CD4-positive, alpha-beta memory T cell (primary cell): Measurements from ENCODE around the gene C13orf42. TPM values are rescaled to one million over a fixed set of nuclear protein-coding genes. Genes with fewer than 3 reads are reported as not detected.

Experiments used
- CTCF ChIA-PET: fragments of 350-600 bp; sonication (Branson Sonifier 250); formaldehyde crosslinking; loops from one replicate; lab custom pipeline; 2021; ENCODE audit warnings: inconsistent platforms; ENCODE audit not compliant: partially characterized antibody; lab: Charles Lee
- POLR2A ChIA-PET: fragments of 350-600 bp; sonication (Branson Sonifier 250); formaldehyde crosslinking; loops from one replicate; lab custom pipeline; 2021; ENCODE audit not compliant: partially characterized antibody; lab: Charles Lee
- DNase-seq, 5 donors: peaks; one replicate each; pipeline versions ENCODE4 v3.0.0 to v3.0.0-alpha.2; 2020 to 2022; ENCODE audit warnings: mixed read lengths in 1 of 5
- H3K27ac ChIP-seq: one replicate; pipeline ENCODE4 v1.7.0; 2013; ENCODE audit warnings: low read depth, low read length
- H3K27me3 ChIP-seq: 2 replicates; pipeline ENCODE4 v1.7.0; 2013; ENCODE audit warnings: mild to moderate bottlenecking, low read length, moderate library complexity; ENCODE audit not compliant: insufficient read depth
- H3K36me3 ChIP-seq: 2 replicates; pipeline ENCODE4 v1.7.0; 2013; ENCODE audit warnings: mild to moderate bottlenecking, low read length, moderate library complexity; ENCODE audit not compliant: insufficient read depth
- H3K4me1 ChIP-seq: 2 replicates; pipeline ENCODE4 v1.7.0; 2013; ENCODE audit warnings: mild to moderate bottlenecking, low read length, moderate library complexity; ENCODE audit not compliant: insufficient read depth
- H3K4me3 ChIP-seq, 2 donors: one replicate each; pipeline ENCODE4 v1.7.0; 2013; ENCODE audit warnings: low read length in 2 of 2, mild to moderate bottlenecking in 1 of 2
- H3K9me3 ChIP-seq, 2 donors: one replicate each; pipeline ENCODE4 v1.7.0; 2013; ENCODE audit warnings: low read length in 2 of 2, control low read depth in 1 of 2; ENCODE audit not compliant: control insufficient read depth in 1 of 2
- H3K27ac Mint-ChIP-seq, 7 donors: one replicate each; pipeline ENCODE4 v1.8.0; 2020 to 2021; ENCODE audit warnings: mixed read lengths in 7 of 7, mild to moderate bottlenecking in 6 of 7, inconsistent platforms in 3 of 7, moderate library complexity in 3 of 7
- H3K27me3 Mint-ChIP-seq, 2 donors: one replicate each; pipeline ENCODE4 v1.8.0; 2020 to 2021; ENCODE audit warnings: mixed read lengths in 2 of 2
- H3K36me3 Mint-ChIP-seq, 2 donors: one replicate each; pipeline ENCODE4 v1.8.0; 2020 to 2021; ENCODE audit warnings: mixed read lengths in 2 of 2, inconsistent platforms in 1 of 2, mild to moderate bottlenecking in 1 of 2
- H3K4me1 Mint-ChIP-seq, 4 donors: one replicate each; pipeline ENCODE4 v1.8.0; 2020 to 2021; ENCODE audit warnings: mixed read lengths in 4 of 4, mild to moderate bottlenecking in 1 of 4
- H3K4me3 Mint-ChIP-seq, 8 donors: one replicate each; pipeline ENCODE4 v1.8.0; 2020 to 2021; ENCODE audit warnings: mixed read lengths in 8 of 8, mild to moderate bottlenecking in 7 of 8, moderate library complexity in 6 of 8, inconsistent platforms in 3 of 8
- H3K9me3 Mint-ChIP-seq, 8 donors: one replicate each; pipeline ENCODE4 v1.8.0; 2020 to 2021; ENCODE audit warnings: mixed read lengths in 8 of 8, mild to moderate bottlenecking in 5 of 8, inconsistent platforms in 3 of 8, moderate library complexity in 1 of 8
- intact Hi-C: fragments of 100-400 bp; cut with micrococcal nuclease; formaldehyde crosslinking; loops from one replicate; pipeline ENCODE4 v1.15.1; 2023
- polyA plus RNA-seq, 2 donors: library from polyadenylated mRNA; unstranded; fragments of 300-500 nt; fragmentation: Illumina TruSeq; gene quantifications; one replicate each; pipeline ENCODE4 v1.2.3, GENCODE V29; 2021
- total RNA-seq, 2 experiments: library from RNA; stranded (reverse); gene quantifications; one replicate each; pipeline ENCODE4 v1.2.3, GENCODE V29; 2021

The C13orf42 gene
- total RNA-seq (not detected), polyA plus RNA-seq (not detected)

DNA sequence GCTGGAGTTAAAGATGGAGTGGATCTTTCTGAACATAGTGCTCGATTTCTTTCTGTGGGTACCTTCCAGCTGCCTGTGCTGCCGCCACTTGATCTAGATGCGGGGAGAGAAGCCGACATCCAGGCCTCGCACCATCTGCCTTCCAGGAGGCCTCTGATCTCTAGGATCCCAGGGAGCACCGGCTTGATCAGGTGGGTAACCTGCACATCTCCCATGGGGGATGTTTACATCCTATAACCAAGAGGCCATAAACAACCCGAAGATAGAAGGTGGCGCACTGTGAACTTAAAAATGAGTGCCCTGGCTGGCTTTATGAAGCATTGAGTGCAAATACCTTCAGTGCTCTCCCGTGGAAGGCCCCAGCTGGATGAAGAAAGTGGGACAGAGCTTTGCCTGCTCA lies at the start of gene C13orf42:
TSS of gene C13orf42 (minus strand) at position 101 of the 400 bp plus-strand sequence. CDS start at position 36, 65 bp downstream.
- no peaks in the 10 kb centered on the region for H3K36me3 ChIP-seq
- Mint-ChIP-seq H3K27me3 (peaks cover 6 to 12% of the 10 kb centered on the region in 2 donors), H3K4me1 (no peaks in the 10 kb centered on the region), H3K9me3 (no peaks in the 10 kb centered on the region), H3K27ac (no peak within 1 kb of the TSS), H3K4me3 (no peak within 1 kb of the TSS), H3K36me3 (no peaks in the 10 kb centered on the region)
- DNase-seq = no peak
- CTCF ChIA-PET = interaction anchor here (0.6 to 3.9 kb wide), 2 partner anchors 10 to 14 kb away, joined by 3 to 13 read pairs; no protein-coding TSS in a partner anchor
- no peak within 1 kb of the TSS for H3K27ac ChIP-seq
- intact Hi-C loops = no loop called here
- POLR2A ChIA-PET = no interaction called here
- H3K27me3 ChIP-seq = no peaks in the 10 kb centered on the region
- no peaks in the 10 kb centered on the region for H3K9me3 ChIP-seq
- H3K4me3 ChIP-seq = no peak within 1 kb of the TSS
- no peaks in the 10 kb centered on the region for H3K4me1 ChIP-seq

DNA sequence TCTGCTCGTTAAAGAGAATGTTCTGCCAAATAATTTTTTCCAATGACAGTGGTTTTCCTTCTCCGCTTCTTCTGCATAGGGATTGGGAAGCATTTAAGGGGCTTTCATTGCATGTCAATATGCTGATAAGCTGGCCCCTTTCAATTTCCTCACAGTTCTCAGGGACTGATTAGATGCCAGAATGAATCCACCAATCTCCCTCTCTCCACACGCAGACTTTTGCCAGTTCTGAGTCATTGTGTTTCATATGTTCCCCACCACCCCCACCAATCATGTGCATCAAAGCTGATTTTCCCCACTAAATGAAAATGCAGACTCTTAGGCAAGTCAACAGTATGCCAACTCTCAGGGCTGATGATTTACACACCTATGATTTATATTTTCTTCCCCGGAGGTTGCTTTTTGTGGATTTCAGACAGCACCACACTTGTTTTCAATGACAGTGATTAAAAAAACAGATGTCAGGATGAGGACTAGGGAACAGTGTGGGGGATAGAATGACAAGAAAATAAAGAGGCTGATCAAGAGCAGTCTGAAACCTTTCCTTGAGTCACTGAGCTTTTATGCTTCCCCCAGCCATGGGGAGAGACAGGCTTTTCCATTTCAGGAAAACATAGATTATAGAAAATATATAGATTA lies 47.9 kb upstream of the C13orf42 start:
- Mint-ChIP-seq H3K4me1 (no peaks in the 10 kb centered on the region), H3K27me3 (peaks cover 9 to 13% of the 10 kb centered on the region in 2 donors), H3K36me3 (no peaks in the 10 kb centered on the region), H3K4me3 (no peak overlapping the region), H3K9me3 (no peaks in the 10 kb centered on the region), H3K27ac (no peak overlapping the region)
- intact Hi-C loops = no loop called here
- no peak overlapping the region for H3K27ac ChIP-seq
- no peaks in the 10 kb centered on the region for H3K9me3 ChIP-seq
- DNase-seq = no peak
- no peaks in the 10 kb centered on the region for H3K4me1 ChIP-seq
- ChIA-PET CTCF (no interaction called here), POLR2A (no interaction called here)
- no peaks in the 10 kb centered on the region for H3K27me3 ChIP-seq
- H3K4me3 ChIP-seq = no peak overlapping the region
- no peaks in the 10 kb centered on the region for H3K36me3 ChIP-seq

DNA sequence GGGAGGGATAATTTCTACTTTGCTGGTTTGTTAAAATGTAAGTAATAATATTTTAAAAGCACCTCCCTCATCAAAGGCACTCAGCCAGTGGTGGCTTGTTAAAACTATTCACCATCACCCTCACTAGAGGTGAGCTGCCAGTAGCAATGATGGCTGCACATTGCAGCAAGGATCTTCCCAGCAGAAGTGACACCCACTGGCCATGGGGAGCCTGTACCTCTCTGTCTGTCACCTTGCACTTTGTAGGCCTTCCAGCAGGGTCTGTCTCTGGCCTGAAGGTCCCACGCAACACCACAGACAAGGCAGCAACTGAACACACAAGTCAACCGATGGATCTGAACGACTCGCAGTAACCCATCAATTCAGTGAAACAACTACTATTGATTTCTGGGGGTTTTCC lies 47.3 kb upstream of the C13orf42 start:
- Histone ChIP-seq H3K9me3 (no peaks in the 10 kb centered on the region), H3K4me3 (no peak overlapping the region), H3K27me3 (no peaks in the 10 kb centered on the region), H3K4me1 (no peaks in the 10 kb centered on the region), H3K27ac (no peak overlapping the region), H3K36me3 (no peaks in the 10 kb centered on the region)
- H3K36me3 Mint-ChIP-seq = no peaks in the 10 kb centered on the region
- H3K27ac Mint-ChIP-seq = no peak overlapping the region
- H3K27me3 Mint-ChIP-seq = peaks cover 9 to 12% of the 10 kb centered on the region in 2 donors
- H3K4me1 Mint-ChIP-seq = peaks cover 0 to 1% (median 0%) of the 10 kb centered on the region in 4 donors
- H3K9me3 Mint-ChIP-seq = no peaks in the 10 kb centered on the region
- no peak for DNase-seq
- intact Hi-C loops = no loop called here
- CTCF ChIA-PET = no interaction called here
- POLR2A ChIA-PET = no interaction called here
- no peak overlapping the region for H3K4me3 Mint-ChIP-seq

DNA sequence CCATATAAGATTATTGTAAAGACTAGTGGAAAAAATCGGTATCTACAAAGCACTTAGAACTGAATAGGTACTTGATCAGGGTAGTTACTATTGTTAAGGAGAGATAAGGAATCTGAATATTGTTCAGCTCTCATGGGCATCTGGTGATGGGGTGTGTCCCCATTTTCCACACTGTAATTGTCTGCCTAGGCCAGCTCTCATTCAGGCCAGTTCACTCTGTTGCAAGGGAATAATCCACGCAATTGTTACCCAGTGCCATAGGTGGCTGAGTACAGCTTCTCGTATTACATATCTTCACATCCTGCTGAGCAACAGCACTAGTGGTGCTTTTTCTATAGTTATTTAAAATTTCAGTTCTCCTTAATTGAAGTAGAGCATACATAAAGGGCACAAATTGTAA lies 45.6 kb upstream of the C13orf42 start:
- Histone ChIP-seq H3K9me3 (no peaks in the 10 kb centered on the region), H3K4me1 (no peaks in the 10 kb centered on the region), H3K4me3 (no peak overlapping the region), H3K27me3 (no peaks in the 10 kb centered on the region), H3K27ac (no peak overlapping the region), H3K36me3 (no peaks in the 10 kb centered on the region)
- Mint-ChIP-seq H3K27ac (no peak overlapping the region), H3K4me1 (peaks cover 0 to 2% (median under 1%) of the 10 kb centered on the region in 4 donors), H3K27me3 (peaks cover 13 to 14% of the 10 kb centered on the region in 2 donors), H3K9me3 (no peaks in the 10 kb centered on the region), H3K36me3 (no peaks in the 10 kb centered on the region), H3K4me3 (no peak overlapping the region)
- intact Hi-C loops = no loop called here
- POLR2A ChIA-PET = no interaction called here
- DNase-seq = no peak
- CTCF ChIA-PET = no interaction called here

DNA sequence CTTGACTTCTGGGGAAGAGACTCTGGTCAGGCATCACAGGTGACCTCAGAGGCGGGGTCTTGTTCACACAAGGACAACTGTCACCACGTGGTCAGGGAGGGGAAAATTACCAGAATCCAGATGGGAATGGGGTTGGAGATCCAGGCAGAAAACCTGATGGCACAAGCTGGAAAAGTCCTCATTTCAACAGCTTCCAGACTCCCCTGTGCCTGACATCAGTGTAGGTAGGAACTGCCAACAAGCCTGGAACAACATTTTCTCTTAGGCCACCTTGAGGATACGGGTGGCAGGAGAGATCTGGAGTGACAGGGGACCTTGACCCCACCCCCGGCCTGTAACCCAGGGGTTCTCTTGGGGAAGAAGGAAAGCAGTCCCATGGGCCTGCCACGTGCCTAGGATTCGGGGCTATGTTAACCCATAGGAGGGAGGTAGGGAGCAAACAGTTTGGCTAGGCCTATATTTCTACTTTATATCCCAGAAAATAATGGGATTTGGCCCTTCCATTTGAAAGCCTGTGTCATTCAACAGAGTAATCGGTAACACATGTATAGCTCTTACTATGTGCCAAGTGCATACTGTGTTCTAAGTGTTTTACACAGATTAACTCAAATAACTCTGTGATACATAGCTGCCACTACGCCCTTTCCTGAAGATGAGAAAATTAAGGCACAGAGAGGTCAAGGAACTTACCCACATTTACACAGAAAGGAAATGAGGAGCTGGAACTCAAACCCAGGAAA lies 44.9 kb upstream of the C13orf42 start:
- Mint-ChIP-seq H3K4me1 (peaks cover 0 to 2% (median under 1%) of the 10 kb centered on the region in 4 donors), H3K27ac (no peak overlapping the region)

DNA sequence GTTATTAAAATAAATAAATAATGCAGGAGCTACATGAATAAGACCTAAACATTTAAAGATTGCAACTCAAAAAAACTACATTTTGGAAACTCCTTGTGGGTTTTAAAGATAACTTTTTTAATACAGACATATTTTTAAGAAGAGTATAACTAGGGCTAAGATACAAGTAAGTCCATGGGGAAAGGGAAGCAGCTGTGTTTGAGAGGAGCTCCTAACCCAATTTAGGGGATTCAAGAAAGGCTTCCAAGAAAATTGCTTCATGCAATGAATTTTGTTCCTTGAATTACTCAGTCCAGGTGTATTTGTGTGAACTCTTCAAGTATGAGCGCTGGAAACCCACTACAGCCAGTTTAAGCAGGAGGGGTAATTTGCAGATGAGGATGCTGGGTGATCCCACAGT lies 44.1 kb upstream of the C13orf42 start:
- no peak overlapping the region for H3K27ac Mint-ChIP-seq
- no peak for DNase-seq
- H3K4me3 ChIP-seq = no peak overlapping the region
- no peaks in the 10 kb centered on the region for H3K4me1 ChIP-seq
- intact Hi-C loops = no loop called here
- peaks cover 0 to 2% (median under 1%) of the 10 kb centered on the region in 4 donors for H3K4me1 Mint-ChIP-seq
- H3K27me3 Mint-ChIP-seq = peaks cover 17 to 19% of the 10 kb centered on the region in 2 donors
- H3K27ac ChIP-seq = no peak overlapping the region
- H3K27me3 ChIP-seq = peaks cover 4% of the 10 kb centered on the region
- no peaks in the 10 kb centered on the region for H3K36me3 ChIP-seq
- no peaks in the 10 kb centered on the region for H3K9me3 Mint-ChIP-seq
- H3K36me3 Mint-ChIP-seq = no peaks in the 10 kb centered on the region
- no peaks in the 10 kb centered on the region for H3K9me3 ChIP-seq
- CTCF ChIA-PET = no interaction called here
- POLR2A ChIA-PET = no interaction called here
- H3K4me3 Mint-ChIP-seq = no peak overlapping the region

More for the DNA sequence above, 44.9 kb upstream of the C13orf42 start:
- H3K9me3 ChIP-seq = no peaks in the 10 kb centered on the region
- ChIA-PET POLR2A (no interaction called here), CTCF (no interaction called here)
- intact Hi-C loops = no loop called here
- Mint-ChIP-seq H3K9me3 (no peaks in the 10 kb centered on the region), H3K4me3 (no peak overlapping the region), H3K36me3 (no peaks in the 10 kb centered on the region), H3K27me3 (peaks cover 14 to 15% of the 10 kb centered on the region in 2 donors)
- no peaks in the 10 kb centered on the region for H3K36me3 ChIP-seq
- H3K4me3 ChIP-seq = no peak overlapping the region
- no peak for DNase-seq
- H3K27ac ChIP-seq = no peak overlapping the region
- no peaks in the 10 kb centered on the region for H3K4me1 ChIP-seq
- no peaks in the 10 kb centered on the region for H3K27me3 ChIP-seq

DNA sequence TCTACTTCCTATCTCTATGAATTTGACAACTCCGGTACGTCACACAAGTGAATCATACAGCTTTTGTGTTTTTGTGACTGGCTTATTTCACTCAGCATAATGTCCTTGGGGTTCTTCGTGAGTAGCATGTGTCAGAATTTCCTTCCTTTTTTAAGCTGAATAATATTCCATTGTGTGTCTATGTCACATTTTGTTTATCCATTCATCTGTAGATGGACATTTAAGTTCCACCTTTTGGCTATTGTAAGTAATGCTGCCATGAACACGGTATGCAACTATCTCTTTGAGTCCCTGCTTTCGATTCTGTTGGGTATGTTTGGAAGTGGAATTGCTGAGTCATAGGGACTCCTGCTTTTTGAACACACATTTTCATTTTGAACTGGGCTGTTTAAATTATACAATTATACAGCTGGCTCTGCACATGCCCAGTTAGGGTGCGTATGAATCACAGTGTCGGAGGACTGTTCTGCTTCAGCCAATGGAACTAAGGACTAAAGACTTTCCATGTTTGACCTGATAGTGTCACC lies 43.0 kb upstream of the C13orf42 start:
- intact Hi-C loops = no loop called here
- peaks cover 18 to 23% of the 10 kb centered on the region in 2 donors for H3K27me3 Mint-ChIP-seq
- no peaks in the 10 kb centered on the region for H3K36me3 Mint-ChIP-seq
- no peak overlapping the region for H3K4me3 ChIP-seq
- no peaks in the 10 kb centered on the region for H3K36me3 ChIP-seq
- H3K9me3 ChIP-seq = no peaks in the 10 kb centered on the region
- ChIA-PET CTCF (no interaction called here), POLR2A (no interaction called here)
- H3K4me3 Mint-ChIP-seq = no peak overlapping the region
- peaks cover 6% of the 10 kb centered on the region for H3K27me3 ChIP-seq
- H3K27ac Mint-ChIP-seq = no peak overlapping the region
- no peaks in the 10 kb centered on the region for H3K9me3 Mint-ChIP-seq
- H3K27ac ChIP-seq = no peak overlapping the region
- no peak for DNase-seq
- no peaks in the 10 kb centered on the region for H3K4me1 ChIP-seq
- peaks cover 0 to 2% (median under 1%) of the 10 kb centered on the region in 4 donors for H3K4me1 Mint-ChIP-seq
